GM13977 (cell line): ENCODE results near the gene SPTSSB.

Source experiments
- DNase-seq: peaks from one replicate; pipeline ENCODE4 v3.0.0; 2012; ENCODE audit warnings: low spot score
- in situ Hi-C: fragments of 300-500 bp; cut with MboI; formaldehyde crosslinking; loops from one replicate; pipeline ENCODE4 v1.12.0; 2022; ENCODE audit warnings: low sequenced_read_pairs, low pct_unique_long_range_greater_than_20kb, mixed read lengths, inconsistent platforms; ENCODE audit not compliant: unreplicated experiment
- TF ChIP-seq, protein P1 (sequence below): IDR thresholded peaks from 2 replicates; pipeline ENCODE4 v1.5.1; 2012; ENCODE audit warnings: mild to moderate bottlenecking, control low read depth; ENCODE audit not compliant: insufficient read depth; ENCODE audit errors: extremely low read depth, missing control alignments

The SPTSSB gene

DNA sequence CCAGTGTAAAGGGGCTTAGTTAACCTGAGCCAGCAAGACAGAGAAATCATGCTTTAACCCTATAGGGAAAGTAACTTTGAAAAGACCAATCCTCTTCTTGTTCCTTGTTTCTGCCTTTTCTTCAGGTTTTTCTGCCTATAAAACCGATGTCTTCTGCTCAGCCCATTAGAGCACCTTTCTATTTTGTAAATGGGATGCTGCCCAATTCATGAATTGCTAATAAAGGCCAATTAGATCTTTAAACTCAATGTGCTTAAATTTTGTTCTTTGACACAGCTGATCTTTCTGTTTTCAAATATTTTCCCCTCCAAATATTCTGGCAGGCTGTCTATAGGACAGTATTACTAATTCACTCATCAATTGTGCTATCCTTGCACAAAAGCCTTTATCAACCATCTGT, 33.8 kb upstream of the SPTSSB start:
- in situ Hi-C loops, result loop anchor here (10.0 to 25.0 kb wide), 3 partner anchors 130 to 718 kb away; partner anchors contain the start of gene ARL14
- TF ChIP-seq, protein P1, sequence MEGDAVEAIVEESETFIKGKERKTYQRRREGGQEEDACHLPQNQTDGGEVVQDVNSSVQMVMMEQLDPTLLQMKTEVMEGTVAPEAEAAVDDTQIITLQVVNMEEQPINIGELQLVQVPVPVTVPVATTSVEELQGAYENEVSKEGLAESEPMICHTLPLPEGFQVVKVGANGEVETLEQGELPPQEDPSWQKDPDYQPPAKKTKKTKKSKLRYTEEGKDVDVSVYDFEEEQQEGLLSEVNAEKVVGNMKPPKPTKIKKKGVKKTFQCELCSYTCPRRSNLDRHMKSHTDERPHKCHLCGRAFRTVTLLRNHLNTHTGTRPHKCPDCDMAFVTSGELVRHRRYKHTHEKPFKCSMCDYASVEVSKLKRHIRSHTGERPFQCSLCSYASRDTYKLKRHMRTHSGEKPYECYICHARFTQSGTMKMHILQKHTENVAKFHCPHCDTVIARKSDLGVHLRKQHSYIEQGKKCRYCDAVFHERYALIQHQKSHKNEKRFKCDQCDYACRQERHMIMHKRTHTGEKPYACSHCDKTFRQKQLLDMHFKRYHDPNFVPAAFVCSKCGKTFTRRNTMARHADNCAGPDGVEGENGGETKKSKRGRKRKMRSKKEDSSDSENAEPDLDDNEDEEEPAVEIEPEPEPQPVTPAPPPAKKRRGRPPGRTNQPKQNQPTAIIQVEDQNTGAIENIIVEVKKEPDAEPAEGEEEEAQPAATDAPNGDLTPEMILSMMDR, result no peak
- DNase-seq, result no peak

DNA sequence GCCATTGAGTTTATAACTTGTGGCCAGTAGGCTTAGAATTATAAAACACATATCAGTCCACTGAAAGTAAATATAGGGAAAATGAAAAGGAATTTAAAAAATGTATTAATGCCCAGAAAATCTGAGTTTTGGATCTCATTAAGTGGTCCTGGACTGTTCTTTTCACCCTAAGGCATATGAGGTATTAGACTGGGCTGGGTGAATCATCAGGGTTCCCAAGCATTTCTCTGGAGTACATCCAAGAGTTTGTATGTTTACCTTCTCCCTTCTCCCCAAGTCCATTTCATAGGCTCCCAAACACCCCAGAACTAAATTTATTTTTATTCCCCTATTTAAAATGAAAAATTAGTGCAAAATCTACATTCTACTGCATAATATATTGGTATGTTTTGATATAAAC, 31.9 kb upstream of the SPTSSB start:
- no peak for DNase-seq
- in situ Hi-C loops, result loop anchor here (10.0 to 25.0 kb wide), 3 partner anchors 128 to 716 kb away; partner anchors contain the start of gene ARL14
- TF ChIP-seq, protein P1, result no peak

- in situ Hi-C loops, result loop anchor here (10.0 to 25.0 kb wide), 3 partner anchors 127 to 714 kb away; partner anchors contain the start of gene ARL14
- TF ChIP-seq, protein P1, result no peak
- DNase-seq, result no peak
These were observed 30.1 kb upstream of the SPTSSB start for GRCh38 chr3:161401389-161401788.

GRCh38 chr3:161400650-161401049, 29.3 kb upstream of the SPTSSB start:
- TF ChIP-seq, protein P1, result no peak
- DNase-seq, result no peak
- in situ Hi-C loops, result loop anchor here (10.0 to 25.0 kb wide), 3 partner anchors 126 to 713 kb away; partner anchors contain the start of gene ARL14

DNA sequence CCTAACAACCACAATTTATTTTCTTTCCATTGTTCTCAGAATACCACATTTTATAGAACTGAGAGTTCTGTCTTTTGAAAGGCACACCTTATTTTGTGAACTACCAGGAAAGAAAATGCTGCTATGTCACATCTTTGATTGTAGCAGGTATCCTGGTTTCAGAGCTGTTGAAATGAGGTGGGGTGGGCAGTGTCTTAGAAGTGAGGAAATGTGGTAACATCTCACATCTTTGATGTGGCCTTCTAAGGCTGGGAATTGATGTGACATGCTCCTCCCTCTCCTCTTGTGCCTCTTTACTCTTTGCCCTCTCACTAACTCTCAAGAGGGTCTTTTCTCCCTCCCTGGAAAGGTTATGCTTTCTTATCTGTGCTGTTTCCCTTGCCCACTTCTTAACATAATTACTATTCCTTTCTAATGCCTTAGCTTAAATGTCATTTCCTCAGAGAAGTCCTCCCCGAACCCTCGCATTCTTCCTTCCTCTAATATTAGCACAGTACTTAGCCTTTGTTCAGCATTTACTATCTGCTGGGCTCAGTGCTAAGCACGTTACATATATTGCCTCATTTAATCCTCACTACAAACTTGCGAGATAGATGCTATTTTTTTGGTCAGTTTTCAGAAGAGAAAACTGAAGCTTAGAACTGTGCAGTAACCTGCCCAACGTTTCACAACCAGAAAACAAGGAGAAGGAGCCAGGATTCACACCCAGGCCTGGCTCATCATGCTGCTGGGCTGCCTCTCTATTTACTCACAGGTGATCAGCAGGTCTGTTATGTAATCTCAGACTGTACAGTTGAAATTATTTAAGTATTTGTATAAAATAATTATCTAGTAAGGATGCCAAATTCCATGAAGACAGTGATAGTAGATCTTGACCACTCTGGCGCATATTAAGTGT, 24.0 kb upstream of the SPTSSB start:
- TF ChIP-seq, protein P1, result no peak
- in situ Hi-C loops, result no loop called here

GRCh38 chr3:161393803-161394202, 22.5 kb upstream of the SPTSSB start:
- TF ChIP-seq, protein P1, result no peak
- DNase-seq, result no peak
- in situ Hi-C loops, result no loop called here

More for the DNA sequence above, 24.0 kb upstream of the SPTSSB start:
- no peak for DNase-seq
